ENCODE data around the gene TENT4B.

DNA sequence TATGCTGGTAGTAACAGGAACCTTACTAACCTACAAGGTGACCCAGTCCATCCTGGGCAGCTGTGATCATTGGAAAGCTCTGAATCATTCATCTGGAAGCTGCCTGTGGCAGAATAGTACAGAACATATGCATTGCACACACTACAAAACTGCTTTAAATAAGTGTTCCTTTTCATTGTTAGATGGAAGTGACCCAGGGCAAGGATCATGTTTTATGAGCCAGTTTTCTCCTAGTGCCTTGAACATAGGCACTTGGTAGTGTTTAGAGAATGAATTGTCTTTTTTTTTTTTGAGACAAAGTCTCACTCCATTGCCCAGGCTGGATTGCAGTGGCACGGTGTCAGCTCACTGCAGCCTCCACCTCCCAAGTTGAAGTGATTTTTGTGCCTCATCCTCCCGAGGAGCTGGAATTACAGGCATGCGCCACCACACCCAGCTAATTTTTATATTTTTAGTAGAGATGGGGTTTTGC is 55.4 kb downstream of the TENT4B start:
- TF ChIP-seq EZH2 (IDR thresholded peaks at IDR 0.05; ENCODE audit: borderline replicate concordance, low read depth, low read length, poor library complexity, severe bottlenecking) = no peak
- TF ChIP-seq, protein P1, sequence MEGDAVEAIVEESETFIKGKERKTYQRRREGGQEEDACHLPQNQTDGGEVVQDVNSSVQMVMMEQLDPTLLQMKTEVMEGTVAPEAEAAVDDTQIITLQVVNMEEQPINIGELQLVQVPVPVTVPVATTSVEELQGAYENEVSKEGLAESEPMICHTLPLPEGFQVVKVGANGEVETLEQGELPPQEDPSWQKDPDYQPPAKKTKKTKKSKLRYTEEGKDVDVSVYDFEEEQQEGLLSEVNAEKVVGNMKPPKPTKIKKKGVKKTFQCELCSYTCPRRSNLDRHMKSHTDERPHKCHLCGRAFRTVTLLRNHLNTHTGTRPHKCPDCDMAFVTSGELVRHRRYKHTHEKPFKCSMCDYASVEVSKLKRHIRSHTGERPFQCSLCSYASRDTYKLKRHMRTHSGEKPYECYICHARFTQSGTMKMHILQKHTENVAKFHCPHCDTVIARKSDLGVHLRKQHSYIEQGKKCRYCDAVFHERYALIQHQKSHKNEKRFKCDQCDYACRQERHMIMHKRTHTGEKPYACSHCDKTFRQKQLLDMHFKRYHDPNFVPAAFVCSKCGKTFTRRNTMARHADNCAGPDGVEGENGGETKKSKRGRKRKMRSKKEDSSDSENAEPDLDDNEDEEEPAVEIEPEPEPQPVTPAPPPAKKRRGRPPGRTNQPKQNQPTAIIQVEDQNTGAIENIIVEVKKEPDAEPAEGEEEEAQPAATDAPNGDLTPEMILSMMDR (conservative IDR thresholded peaks at IDR 0.05; ENCODE audit: low read depth, low read length) = no peak
